Suprapubic skin (tissue), 4 donors: Measurements from ENCODE around the gene RPS16. TPM values are rescaled to one million over a fixed set of nuclear protein-coding genes. Genes with fewer than 3 reads are reported as not detected.

Source experiments
- DNase-seq, 2 donors: peaks; one replicate each; pipeline ENCODE4 v3.0.0-alpha.2; 2019; ENCODE audit warnings: low spot score in 2 of 2
- H3K27ac ChIP-seq: fragments of 200-600 bp; sonication (generic); one replicate; pipeline ENCODE4 v1.5.1; 2019
- H3K27me3 ChIP-seq: fragments of 200-600 bp; sonication (generic); one replicate; pipeline ENCODE4 v1.5.1; 2019
- H3K36me3 ChIP-seq: fragments of 200-600 bp; sonication (generic); one replicate; pipeline ENCODE4 v1.5.1; 2019
- H3K4me1 ChIP-seq: fragments of 200-600 bp; sonication (generic); one replicate; pipeline ENCODE4 v1.5.1; 2019
- H3K4me3 ChIP-seq: fragments of 200-600 bp; sonication (generic); one replicate; pipeline ENCODE4 v1.5.1; 2019; ENCODE audit warnings: mild to moderate bottlenecking
- H3K9me3 ChIP-seq: fragments of 200-600 bp; sonication (generic); one replicate; pipeline ENCODE4 v1.5.1; 2019
- CTCF ChIP-seq, 2 donors: fragments of 200-600 bp in 1 of 2; fragments of 450-650 bp in 1 of 2; sonication (generic) in 1 of 2; IDR thresholded peaks; one replicate each; pipeline ENCODE4 v1.5.1; 2016 to 2019; ENCODE audit warnings: antibody characterized with exemption in 2 of 2, mild to moderate bottlenecking in 1 of 2, moderate library complexity in 1 of 2
- EP300 ChIP-seq: sonication (generic); formaldehyde crosslinking; IDR thresholded peaks from one replicate; pipeline ENCODE4 v1.6.1; 2017; ENCODE audit warnings: antibody characterized with exemption
- POLR2A ChIP-seq, 2 donors: fragments of 450-650 bp; IDR thresholded peaks; one replicate each; pipeline ENCODE4 v1.6.1; 2017; ENCODE audit warnings: antibody characterized with exemption in 2 of 2, mild to moderate bottlenecking in 2 of 2, moderate library complexity in 2 of 2
- POLR2AphosphoS5 ChIP-seq, 3 donors: sonication (generic); formaldehyde crosslinking; IDR thresholded peaks; one replicate each; pipeline ENCODE4 v1.6.1; 2017; ENCODE audit warnings: antibody characterized with exemption in 3 of 3
- WGBS: methylation state at CpG from one replicate; pipeline ENCODE4 v1.1.5; 2018; 5-methylcytosine and 5-hydroxymethylcytosine counted together
- total RNA-seq, 4 donors: library from RNA; depleted of rRNA; stranded (reverse); fragments of >200 nt; gene quantifications; one replicate each; pipeline ENCODE4 v1.1.0, GENCODE V29; 2016

The RPS16 gene
- total RNA-seq, 4 donors from 2014 or later: 1,096 to 2,035 (median 1,787) TPM

- H3K4me1 ChIP-seq: peaks cover 42% of the 10 kb centered on the region
- no peak overlapping the region for H3K4me3 ChIP-seq
- no peak for TF ChIP-seq POLR2AphosphoS5 (IDR thresholded peaks at IDR 0.05)
- TF ChIP-seq EP300: no peak
- TF ChIP-seq POLR2A (IDR thresholded peaks at IDR 0.05): no peak
- TF ChIP-seq CTCF (IDR thresholded peaks at IDR 0.05): no peak
- 69% methylated on average over 3 of the region's 3 CpGs for WGBS
- H3K9me3 ChIP-seq: no peaks in the 10 kb centered on the region
- no peak for DNase-seq
- H3K27me3 ChIP-seq: no peaks in the 10 kb centered on the region
- no peak overlapping the region for H3K27ac ChIP-seq
- peaks cover 10% of the 10 kb centered on the region for H3K36me3 ChIP-seq
Measured at GRCh38 chr19:39448271-39448670, 12.5 kb upstream of the RPS16 start.

DNA sequence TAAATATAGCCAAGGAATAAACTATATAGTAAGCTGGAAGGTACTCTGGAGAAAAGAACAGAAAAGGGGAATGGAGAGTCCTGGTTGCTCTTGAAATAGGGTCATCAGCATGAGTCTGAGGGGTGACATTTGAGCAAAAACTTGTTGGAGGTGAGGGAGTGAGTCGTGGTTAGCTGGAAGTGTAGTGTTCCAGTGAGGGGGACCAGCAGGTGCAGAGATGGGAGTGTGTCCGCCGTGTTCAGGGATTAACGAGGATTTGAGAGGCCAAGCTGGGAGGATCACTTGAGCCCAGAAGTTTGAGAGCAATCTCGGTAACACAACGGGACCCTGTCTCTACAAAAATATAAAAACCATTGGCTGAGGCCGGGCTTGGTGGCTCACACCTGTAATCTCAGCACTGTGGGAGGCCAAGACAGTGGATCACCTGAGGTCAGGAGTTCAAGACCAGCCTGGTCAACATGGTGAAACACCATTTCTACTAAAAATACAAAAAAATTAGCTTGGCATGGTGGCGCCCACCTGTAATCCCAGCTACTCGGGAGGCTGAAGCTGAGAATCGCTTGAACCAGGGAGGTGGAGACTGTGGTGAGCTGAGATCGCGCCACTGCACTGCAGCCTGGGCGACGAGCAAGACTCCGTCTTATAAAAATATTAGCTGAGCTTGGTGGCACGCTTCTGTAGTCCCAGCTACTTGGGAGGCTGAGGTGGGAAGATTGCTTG lies 10.8 kb upstream of the RPS16 start:
- Histone ChIP-seq H3K27me3 (no peaks in the 10 kb centered on the region), H3K4me1 (peaks cover 42% of the 10 kb centered on the region), H3K4me3 (peak overlapping the region; percentile 86), H3K36me3 (peaks cover 4% of the 10 kb centered on the region), H3K9me3 (no peaks in the 10 kb centered on the region), H3K27ac (no peak overlapping the region)
- no peak for TF ChIP-seq EP300
- TF ChIP-seq POLR2A (IDR thresholded peaks at IDR 0.05): no peak
- TF ChIP-seq CTCF (IDR thresholded peaks at IDR 0.05): no peak
- TF ChIP-seq POLR2AphosphoS5 (IDR thresholded peaks at IDR 0.05): no peak
- WGBS: 86% methylated on average over 16 of the region's 16 CpGs
- DNase-seq: no peak

GRCh38 chr19:39445196-39446111 lies 9.7 kb upstream of the RPS16 start, which contains the start of gene SUPT5H:
TSS of gene SUPT5H (plus strand) at chr19:39445582. CDS start at chr19:39445891, 309 bp downstream.
- Histone ChIP-seq H3K9me3 (no peaks in the 10 kb centered on the region), H3K4me1 (peaks cover 42% of the 10 kb centered on the region), H3K27ac (peak within 1 kb of the TSS; percentile 95), H3K4me3 (peak within 1 kb of the TSS; percentile 86), H3K27me3 (no peaks in the 10 kb centered on the region), H3K36me3 (peaks cover 4% of the 10 kb centered on the region)
- DNase-seq: peak; percentile 98 to 100
- TF ChIP-seq POLR2AphosphoS5 (IDR thresholded peaks at IDR 0.05) (peak; percentile 79 to 97 (median 80)), EP300 (no peak), POLR2A (IDR thresholded peaks at IDR 0.05) (peak in 1 of 2 donors; percentile 95)
- WGBS: under 1% methylated on average over 39 of the region's 68 CpGs

GRCh38 chr19:39444598-39445195 lies 8.9 kb upstream of the RPS16 start:
- no peaks in the 10 kb centered on the region for H3K27me3 ChIP-seq
- H3K4me3 ChIP-seq: peak overlapping the region; percentile 86
- WGBS: 5% methylated on average over 17 of the region's 17 CpGs
- peaks cover 4% of the 10 kb centered on the region for H3K36me3 ChIP-seq
- H3K4me1 ChIP-seq: peaks cover 43% of the 10 kb centered on the region
- no peak for DNase-seq
- no peak for TF ChIP-seq POLR2A (IDR thresholded peaks at IDR 0.05)
- TF ChIP-seq POLR2AphosphoS5 (IDR thresholded peaks at IDR 0.05): no peak
- TF ChIP-seq EP300: no peak
- TF ChIP-seq CTCF (IDR thresholded peaks at IDR 0.05): no peak
- H3K27ac ChIP-seq: peak overlapping the region; percentile 95
- H3K9me3 ChIP-seq: no peaks in the 10 kb centered on the region

DNA sequence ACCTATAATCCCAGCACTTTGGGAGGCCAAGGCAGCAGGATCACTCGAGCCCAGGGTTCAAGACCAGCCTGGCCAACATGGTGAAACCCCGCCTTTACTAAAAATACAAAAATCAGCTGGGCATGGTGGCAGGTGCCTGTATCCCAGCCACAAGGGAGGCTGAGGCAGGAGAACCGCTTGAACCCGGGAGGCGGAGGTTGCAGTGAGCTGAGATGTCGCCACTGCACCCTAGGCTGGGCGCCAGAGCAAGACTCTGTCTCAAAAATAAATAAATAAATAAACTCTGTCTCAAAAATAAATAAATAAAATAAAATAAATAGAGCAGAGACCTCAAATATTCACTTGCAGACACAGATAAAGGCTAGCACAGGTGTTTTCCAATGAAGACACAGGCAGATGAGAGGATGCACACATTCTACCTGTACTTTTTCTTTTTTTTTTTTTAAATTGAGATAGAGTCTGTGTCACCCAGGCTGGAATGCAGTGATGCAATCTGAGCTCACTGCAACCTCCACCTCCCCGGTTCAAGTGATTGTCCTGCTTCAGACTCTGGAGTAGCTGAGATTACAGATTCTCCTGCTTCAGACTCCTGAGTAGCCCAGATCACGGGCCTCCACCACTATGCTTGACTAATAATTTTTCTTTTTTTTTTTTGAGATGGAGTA lies 2.7 kb upstream of the RPS16 start:
- H3K4me3 ChIP-seq: no peak overlapping the region
- 84% methylated on average over 9 of the region's 9 CpGs for WGBS
- no peak overlapping the region for H3K27ac ChIP-seq
- TF ChIP-seq POLR2A (IDR thresholded peaks at IDR 0.05) (no peak), CTCF (IDR thresholded peaks at IDR 0.05) (no peak), EP300 (no peak)
- H3K27me3 ChIP-seq: no peaks in the 10 kb centered on the region
- peaks cover 36% of the 10 kb centered on the region for H3K4me1 ChIP-seq
- H3K9me3 ChIP-seq: no peaks in the 10 kb centered on the region
- H3K36me3 ChIP-seq: peaks cover 14% of the 10 kb centered on the region
- DNase-seq: no peak
